ENCODE results near the gene MAB21L2.

DNA sequence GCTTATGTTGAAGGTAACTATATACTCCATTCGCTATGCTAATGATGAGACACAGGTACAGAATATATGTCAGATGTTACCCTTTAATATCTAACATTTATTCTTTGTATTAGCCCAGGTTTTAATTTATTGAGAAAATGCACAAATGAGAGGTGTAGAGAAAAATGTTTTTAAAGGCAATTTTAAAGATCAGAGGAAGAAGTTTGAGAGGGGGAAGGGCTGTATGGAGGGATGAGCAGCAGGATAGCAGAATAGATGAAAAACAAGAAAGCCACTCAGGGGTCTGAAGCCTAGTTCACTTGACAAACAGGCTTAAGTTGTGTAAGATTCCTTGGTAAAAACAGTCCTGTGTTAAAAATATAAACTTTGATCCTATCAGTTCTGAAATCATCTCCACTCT lies 3.7 kb downstream of the MAB21L2 start:
- no peak for TF ChIP-seq CTCF (IDR thresholded peaks at IDR 0.05; ENCODE audit: insufficient read depth, low read length, poor library complexity, severe bottlenecking)
- TF ChIP-seq EZH2phosphoT487 (conservative IDR thresholded peaks at IDR 0.05; ENCODE audit: low read length): no peak
